Stimulated activated CD4-positive, alpha-beta T cell treated with anti-CD3 and anti-CD28 coated beads, Interleukin-4, amount 100 ng/mL, for 4 hours (primary cell): Measurements from ENCODE around the gene UQCR11.

Source experiments
- DNase-seq, 2 experiments: peaks; one replicate each; pipeline ENCODE4 v3.0.0-alpha.2; 2020

UQCR11 gene

GRCh38 chr19:1613808-1614570 lies 8.7 kb upstream of the UQCR11 start:
- no peak for DNase-seq

GRCh38 chr19:1613146-1613545 lies 7.9 kb upstream of the UQCR11 start:
- no peak for DNase-seq

GRCh38 chr19:1612114-1613086 lies 7.1 kb upstream of the UQCR11 start:
- no peak for DNase-seq

GRCh38 chr19:1611353-1611752 lies 6.1 kb upstream of the UQCR11 start:
- no peak for DNase-seq

GRCh38 chr19:1610579-1610978 lies 5.3 kb upstream of the UQCR11 start:
- DNase-seq, result no peak

- DNase-seq, result no peak
Measured at GRCh38 chr19:1609680-1610474, 4.6 kb upstream of the UQCR11 start.

GRCh38 chr19:1609103-1609396 lies 3.8 kb upstream of the UQCR11 start:
- peak in 1 of 2 experiments; percentile 18 for DNase-seq

- DNase-seq, result no peak
Measured at GRCh38 chr19:1608359-1609102, 3.3 kb upstream of the UQCR11 start.

GRCh38 chr19:1606138-1606651 lies 933 bp upstream of the UQCR11 start:
- DNase-seq, result no peak

- DNase-seq, result no peak
Measured at GRCh38 chr19:1602091-1602707, 3.1 kb downstream of the UQCR11 start.

- DNase-seq, result no peak
Measured at GRCh38 chr19:1601613-1602064, 3.6 kb downstream of the UQCR11 start.

GRCh38 chr19:1599460-1599846 lies 5.8 kb downstream of the UQCR11 start:
- no peak for DNase-seq

GRCh38 chr19:1598777-1599459 lies 6.3 kb downstream of the UQCR11 start:
- DNase-seq, result no peak

GRCh38 chr19:1593501-1593772 lies 11.8 kb downstream of the UQCR11 start:
- no peak for DNase-seq

GRCh38 chr19:1592755-1593500 lies 12.3 kb downstream of the UQCR11 start, which contains the start of gene MBD3:
MBD3 (minus strand) TSS chr19:1592865; CDS start chr19:1592631, 234 bp downstream.
- DNase-seq, result peak; percentile 86 to 88

- DNase-seq, result peak; percentile 77 to 85
Measured at GRCh38 chr19:1592024-1592754, 13.1 kb downstream of the UQCR11 start.

- DNase-seq, result no peak
Measured at GRCh38 chr19:1591421-1592023, 13.7 kb downstream of the UQCR11 start.

- peak in 1 of 2 experiments; percentile 46 for DNase-seq
Measured at GRCh38 chr19:1590641-1591397, 14.4 kb downstream of the UQCR11 start.
